H1 (cell line): ENCODE results near the gene MLPH. TPM values are rescaled to one million over a fixed set of nuclear protein-coding genes. Genes with fewer than 3 reads are reported as not detected.
A peak's percentile ranks its signal among the peaks of the same experiment; 100 is the strongest.

ENCODE experiments used
- CTCF ChIA-PET: fragments of 300-600 bp; sonication (Branson Sonifier 250); formaldehyde crosslinking; loops from one replicate; lab custom pipeline; 2021; ENCODE audit not compliant: partially characterized antibody; lab: Charles Lee
- POLR2A ChIA-PET: fragments of 300-600 bp; sonication (Branson Sonifier 250); formaldehyde crosslinking; loops from one replicate; lab custom pipeline; 2021; ENCODE audit warnings: inconsistent platforms; ENCODE audit not compliant: partially characterized antibody; lab: Charles Lee
- DNase-seq, 2 experiments: peaks; one replicate each; pipeline versions ENCODE4 v3.0.0 to v3.0.0-alpha.2; 2010 to 2022; ENCODE audit warnings: low spot score in 2 of 2, low read depth in 1 of 2, mixed read lengths in 1 of 2
- FAIRE-seq: peaks from 2 replicates; lab custom pipeline; 2011; peaks lifted over from hg19 to GRCh38; lab: Jason Lieb, UNC
- H2AFZ ChIP-seq: 2 replicates; pipeline ENCODE4 v1.8.1; 2012; ENCODE audit warnings: low read length, inconsistent platforms
- H2AK5ac ChIP-seq: 2 replicates; pipeline ENCODE4 v1.6.1; 2013; ENCODE audit warnings: low read depth, low read length
- H2BK120ac ChIP-seq: replicated peaks from 2 replicates; pipeline ENCODE3; 2013; ENCODE audit warnings: low read depth, low read length, inconsistent platforms
- H2BK12ac ChIP-seq: 2 replicates; pipeline ENCODE4 v1.6.1; 2013; ENCODE audit warnings: low read depth, low read length
- H2BK15ac ChIP-seq: 2 replicates; pipeline ENCODE4 v1.6.1; 2013; ENCODE audit warnings: low read length
- H2BK20ac ChIP-seq: 2 replicates; pipeline ENCODE4 v1.6.1; 2013; ENCODE audit warnings: low read length
- H2BK5ac ChIP-seq: 2 replicates; pipeline ENCODE4 v1.6.1; 2013; ENCODE audit warnings: low read depth, low read length
- H3K14ac ChIP-seq: 2 replicates; pipeline ENCODE4 v1.6.1; 2013; ENCODE audit warnings: inconsistent platforms; ENCODE audit not compliant: insufficient read length
- H3K18ac ChIP-seq: 2 replicates; pipeline ENCODE4 v1.6.1; 2013; ENCODE audit warnings: low read length; ENCODE audit errors: extremely low read depth
- H3K23ac ChIP-seq: 2 replicates; pipeline ENCODE4 v1.6.1; 2013; ENCODE audit warnings: inconsistent platforms; ENCODE audit not compliant: insufficient read length
- H3K23me2 ChIP-seq: 2 replicates; pipeline ENCODE4 v1.6.1; 2013; ENCODE audit warnings: low read depth, low read length
- H3K27ac ChIP-seq: 2 replicates; pipeline ENCODE4 v1.6.1; 2011; ENCODE audit warnings: low read depth, low read length, inconsistent platforms
- H3K27me3 ChIP-seq, 4 experiments: replicated peaks in 1 of 4; 1 replicate in 1 of 4; 2 replicates in 3 of 4; pipeline versions ENCODE4 v1.6.1 to v1.8.1; 2011 to 2013; ENCODE audit warnings: low read length in 3 of 4, mild to moderate bottlenecking in 3 of 4, inconsistent platforms in 2 of 4, mixed read lengths in 2 of 4, moderate library complexity in 1 of 4; ENCODE audit not compliant: control insufficient read depth in 3 of 4, insufficient read depth in 3 of 4; ENCODE audit errors: extremely low read depth in 1 of 4
- H3K36me3 ChIP-seq, 4 experiments: 2 replicates each; pipeline versions ENCODE4 v1.6.1 to v1.8.1; 2011 to 2013; ENCODE audit warnings: mild to moderate bottlenecking in 4 of 4, low read length in 3 of 4, moderate library complexity in 2 of 4, control low read depth in 1 of 4, inconsistent platforms in 1 of 4; ENCODE audit not compliant: insufficient read depth in 4 of 4, control insufficient read depth in 2 of 4
- H3K4ac ChIP-seq: replicated peaks from 2 replicates; pipeline ENCODE3; 2013; ENCODE audit warnings: low read length, low read depth, mixed read lengths, inconsistent platforms; ENCODE audit not compliant: insufficient read length
- H3K4me1 ChIP-seq, 4 experiments: replicated peaks in 1 of 4; 1 replicate in 1 of 4; 2 replicates in 3 of 4; pipeline versions ENCODE4 v1.6.1 to v1.8.1; 2011 to 2013; ENCODE audit warnings: low read length in 3 of 4, inconsistent platforms in 2 of 4, mixed read lengths in 1 of 4; ENCODE audit not compliant: insufficient read depth in 4 of 4, control insufficient read depth in 3 of 4
- H3K4me2 ChIP-seq, 2 experiments: 2 replicates each; pipeline versions ENCODE4 v1.6.1 to v1.8.1; 2011 to 2013; ENCODE audit warnings: low read depth in 2 of 2, low read length in 2 of 2, control low read depth in 1 of 2, inconsistent platforms in 1 of 2, mild to moderate bottlenecking in 1 of 2; ENCODE audit not compliant: insufficient read depth in 1 of 2
- H3K4me3 ChIP-seq, 4 experiments: fragments of 200-600, 300-600 bp in 1 of 4; sonication (generic), shearing (Covaris generic), sonication (Bioruptor Twin) in 1 of 4; 2 replicates each; pipeline versions ENCODE4 v1.5.1 to v1.8.1; 2011 to 2016; ENCODE audit warnings: low read length in 4 of 4, low read depth in 3 of 4, control low read depth in 2 of 4, inconsistent platforms in 2 of 4, mild to moderate bottlenecking in 2 of 4, mixed read lengths in 1 of 4, moderate library complexity in 1 of 4; ENCODE audit not compliant: insufficient read depth in 2 of 4; ENCODE audit errors: extremely low read depth in 1 of 4
- H3K56ac ChIP-seq: replicated peaks from 2 replicates; pipeline ENCODE3; 2013; ENCODE audit warnings: low read depth, mild to moderate bottlenecking, mixed read lengths, low read length, inconsistent platforms; ENCODE audit not compliant: insufficient read length
- H3K79me1 ChIP-seq: 2 replicates; pipeline ENCODE4 v1.6.1; 2013; ENCODE audit warnings: low read depth, low read length, control low read depth
- H3K79me2 ChIP-seq, 2 experiments: 2 replicates each; pipeline versions ENCODE4 v1.6.1 to v1.8.1; 2012 to 2013; ENCODE audit warnings: low read length in 2 of 2, mild to moderate bottlenecking in 2 of 2, inconsistent platforms in 1 of 2; ENCODE audit not compliant: insufficient read depth in 2 of 2, control insufficient read depth in 1 of 2
- H3K9ac ChIP-seq, 4 experiments: replicated peaks in 1 of 4; 1 replicate in 1 of 4; 2 replicates in 3 of 4; pipeline versions ENCODE4 v1.6.1 to v1.8.1; 2011 to 2013; ENCODE audit warnings: low read depth in 3 of 4, low read length in 3 of 4, control low read depth in 2 of 4, mild to moderate bottlenecking in 2 of 4, moderate library complexity in 2 of 4, inconsistent platforms in 1 of 4; ENCODE audit errors: extremely low read depth in 1 of 4
- H3K9me3 ChIP-seq, 2 experiments: 2 replicates each; pipeline versions ENCODE4 v1.6.1 to v1.8.1; 2012 to 2013; ENCODE audit warnings: mild to moderate bottlenecking in 2 of 2, moderate library complexity in 2 of 2, control low read depth in 1 of 2, inconsistent platforms in 1 of 2, low read depth in 1 of 2, low read length in 1 of 2, mixed read lengths in 1 of 2; ENCODE audit not compliant: insufficient read depth in 2 of 2
- H4K20me1 ChIP-seq, 2 experiments: replicated peaks in 1 of 2; 2 replicates each; pipeline versions ENCODE3 to v1.8.1; 2011 to 2013; ENCODE audit warnings: inconsistent platforms in 2 of 2, low read length in 2 of 2, mild to moderate bottlenecking in 1 of 2; ENCODE audit not compliant: insufficient read depth in 2 of 2, control insufficient read depth in 1 of 2
- H4K5ac ChIP-seq: 2 replicates; pipeline ENCODE4 v1.6.1; 2013; ENCODE audit warnings: low read length, low read depth, mixed read lengths, inconsistent platforms; ENCODE audit not compliant: insufficient read length
- H4K8ac ChIP-seq: 2 replicates; pipeline ENCODE4 v1.8.0; 2013; ENCODE audit warnings: mild to moderate bottlenecking, moderate library complexity, low read length, inconsistent platforms; ENCODE audit not compliant: insufficient read depth; ENCODE audit errors: extremely low read depth
- H4K91ac ChIP-seq: replicated peaks from 2 replicates; pipeline ENCODE3; 2013; ENCODE audit warnings: low read length, mixed read lengths, inconsistent platforms; ENCODE audit not compliant: insufficient read length
- CBX8 ChIP-seq: fragments of 300-800, 300-1000 bp; sonication (generic); IDR thresholded peaks from 2 replicates; pipeline ENCODE4 v1.7.1; 2016; ENCODE audit warnings: low read depth, low read length, borderline replicate concordance
- FOSL1 ChIP-seq: IDR thresholded peaks from 2 replicates; pipeline ENCODE4 v1.6.1; 2011; ENCODE audit warnings: mild to moderate bottlenecking, low read depth, low read length, moderate library complexity; ENCODE audit not compliant: insufficient read depth
- KDM4A ChIP-seq: IDR thresholded peaks from one replicate; pipeline ENCODE4 v1.7.1; 2012; ENCODE audit warnings: low read depth, mild to moderate bottlenecking, moderate library complexity, low read length, inconsistent platforms; ENCODE audit not compliant: severe bottlenecking
- PHF8 ChIP-seq: fragments of 200-600 bp; sonication (generic); conservative IDR thresholded peaks from 2 replicates; pipeline ENCODE4 v1.7.1; 2012; ENCODE audit warnings: low read depth, mild to moderate bottlenecking, inconsistent platforms, low read length, moderate library complexity
- SIX5 ChIP-seq: IDR thresholded peaks from 2 replicates; pipeline ENCODE4 v1.6.1; 2011; ENCODE audit warnings: mild to moderate bottlenecking, low read depth, low read length
- TCF12 ChIP-seq: IDR thresholded peaks from 2 replicates; pipeline ENCODE4 v1.6.1; 2011; ENCODE audit warnings: low read depth, mild to moderate bottlenecking, low read length
- TEAD4 ChIP-seq: IDR thresholded peaks from 2 replicates; pipeline ENCODE4 v1.6.1; 2012; ENCODE audit warnings: low read depth, low read length, inconsistent platforms, mixed read lengths
- WGBS, 2 experiments: shearing (Covaris generic) in 1 of 2; methylation state at CpG; one replicate each; pipeline versions ENCODE4 v1.1.6 to v1.1.7; 2013 to 2015; ENCODE audit warnings: low lambda C conversion rate in 2 of 2, mixed read lengths in 2 of 2, inconsistent platforms in 1 of 2, low coverage in 1 of 2, missing lambda C conversion rate in 1 of 2; ENCODE audit not compliant: insufficient replicate concordance in 2 of 2, insufficient coverage in 1 of 2, insufficient read length in 1 of 2; ENCODE audit errors: extremely low coverage in 1 of 2, missing lambda C conversion rate in 1 of 2; 5-methylcytosine and 5-hydroxymethylcytosine counted together
- polyA plus RNA-seq, 7 experiments: library from polyadenylated mRNA; depleted of rRNA in 3 of 7; stranded (reverse) in 5 of 7; unstranded in 2 of 7; fragments of >200 nt in 5 of 7; fragments of 200-250 nt in 2 of 7; gene quantifications; 1 replicate in 5 of 7; 2 replicates in 1 of 7; 4 replicates in 1 of 7; pipeline versions ENCODE4 v1.2.1 to v1.2.3, GENCODE V29; 2011 to 2013; ENCODE audit warnings: missing spikeins in 2 of 7, mixed read lengths in 2 of 7
- total RNA-seq: library from RNA; stranded (reverse); fragmentation: NEBNext Ultra II Directional; extraction: Animal tissue kit (Norgen Biotek cat#: 25700); gene quantifications from 2 replicates; pipeline ENCODE4 v1.2.1, GENCODE V29; 2021

The MLPH gene
- total and polyA plus RNA-seq, 2 of the 8 experiments (the other 6 are each of a cell fraction or from before 2014, with no cell fraction given) = 12.7 to 17.0 TPM

GRCh38 chr2:237546876-237547395 is 59.9 kb downstream of the MLPH start:
- Histone ChIP-seq H3K4me2 (no peak overlapping the region), H2BK5ac (no peak overlapping the region), H2AFZ (no peak overlapping the region), H2AK5ac (no peak overlapping the region), H4K20me1 (no peaks in the 10 kb centered on the region), H3K79me2 (no peaks in the 10 kb centered on the region), H4K91ac (no peak overlapping the region), H3K9me3 (no peaks in the 10 kb centered on the region; a peak in 1 of 4 replicates), H3K23me2 (no peaks in the 10 kb centered on the region), H2BK12ac (0 out of 2 replicates have a peak overlapping the region, but pooled peaks have one; percentile 17), H2BK15ac (no peak overlapping the region), H3K23ac (no peak overlapping the region), H2BK120ac (no peak overlapping the region), H3K4me1 (no peaks in the 10 kb centered on the region), H3K4ac (no peak overlapping the region), H3K36me3 (peaks cover 0 to 3% (median 2%) of the 10 kb centered on the region in 4 experiments; a peak in 3 of 8 replicates), H4K8ac (no peak overlapping the region; the same call in 1 of the 2 replicates), H3K27ac (no peak overlapping the region), H3K79me1 (no peaks in the 10 kb centered on the region; the same call in 1 of the 2 replicates), H3K18ac (no peak overlapping the region), H4K5ac (no peak overlapping the region), H3K4me3 (no peak overlapping the region), H3K27me3 (no peaks in the 10 kb centered on the region; a peak in 1 of 7 replicates), H3K9ac (no peak overlapping the region), H3K14ac (no peak overlapping the region), H2BK20ac (no peak overlapping the region), H3K56ac (no peak overlapping the region)
- no peak for FAIRE-seq
- no peak for DNase-seq
- POLR2A ChIA-PET = interaction anchor here (1.3 kb wide), 1 partner anchor 43 kb away, joined by 3 read pairs; no protein-coding TSS in a partner anchor
- 83% methylated on average over 13 of the region's 13 CpGs; no CpG with 5 or more reads in 1 of the 2 experiments for WGBS, 2 experiments
- TF ChIP-seq TCF12 = no peak
- no peak for TF ChIP-seq KDM4A
- no peak for TF ChIP-seq PHF8
- no peak for TF ChIP-seq FOSL1
- TF ChIP-seq CBX8 = no peak
- TF ChIP-seq TEAD4 = no peak
- TF ChIP-seq SIX5 = no peak
- CTCF ChIA-PET = interaction anchor here (1.3 to 5.5 kb wide), 7 partner anchors 8 to 126 kb away, joined by 5 to 32 read pairs (median 8); no protein-coding TSS in a partner anchor
